DOHH2 (cell line): Measurements from ENCODE around the gene TTI1.

Experiments used
- H3F3A ChIP-seq: fragments of 200-600 bp; sonication (generic), shearing (Covaris generic); 2 replicates; pipeline ENCODE4 v1.6.0; 2016; ENCODE audit warnings: antibody characterized with exemption, mild to moderate bottlenecking; ENCODE audit not compliant: control insufficient read depth, insufficient read depth
- H3K27ac ChIP-seq: fragments of 200-600 bp; sonication (generic); 2 replicates; pipeline ENCODE4 v1.5.1; 2014; ENCODE audit warnings: low read depth, mild to moderate bottlenecking, low read length, moderate library complexity
- H3K27me3 ChIP-seq: fragments of 200-600 bp; sonication (generic); 2 replicates; pipeline ENCODE4 v1.6.1; 2014; ENCODE audit warnings: mild to moderate bottlenecking, low read length, mixed read lengths; ENCODE audit not compliant: control insufficient read depth
- H3K36me3 ChIP-seq: fragments of 200-600 bp; sonication (generic); 2 replicates; pipeline ENCODE4 v1.6.1; 2014; ENCODE audit warnings: mild to moderate bottlenecking, low read length, moderate library complexity, mixed read lengths; ENCODE audit not compliant: control insufficient read depth
- H3K4me1 ChIP-seq: fragments of 200-600 bp; sonication (generic); 2 replicates; pipeline ENCODE4 v1.6.1; 2014; ENCODE audit warnings: mild to moderate bottlenecking, low read length, mixed read lengths; ENCODE audit not compliant: control insufficient read depth
- H3K4me2 ChIP-seq: fragments of 200-600 bp; sonication (generic); 2 replicates; pipeline ENCODE4 v1.6.0; 2014; ENCODE audit warnings: mild to moderate bottlenecking, low read length, moderate library complexity
- H3K4me3 ChIP-seq: fragments of 200-600 bp; sonication (generic); 2 replicates; pipeline ENCODE4 v1.5.1; 2014; ENCODE audit warnings: mild to moderate bottlenecking, low read length, mixed read lengths
- H3K79me2 ChIP-seq: fragments of 200-600 bp; sonication (generic); 2 replicates; pipeline ENCODE4 v1.6.1; 2014; ENCODE audit warnings: mild to moderate bottlenecking, low read length, mixed read lengths; ENCODE audit not compliant: control insufficient read depth
- H3K9me2 ChIP-seq: fragments of 200-600 bp; sonication (generic); replicated peaks from 2 replicates; pipeline ENCODE4 v1.6.1; 2014; ENCODE audit warnings: mild to moderate bottlenecking, low read length, mixed read lengths; ENCODE audit not compliant: control insufficient read depth
- H3K9me3 ChIP-seq: fragments of 200-600 bp; sonication (generic); 2 replicates; pipeline ENCODE4 v1.6.1; 2014; ENCODE audit warnings: antibody characterized with exemption, low read length, mixed read lengths; ENCODE audit not compliant: control insufficient read depth, insufficient read depth
- H4K20me1 ChIP-seq: fragments of 200-600 bp; sonication (generic); 2 replicates; pipeline ENCODE4 v1.6.0; 2014; ENCODE audit warnings: low read depth, mild to moderate bottlenecking, antibody characterized with exemption, low read length, moderate library complexity; ENCODE audit not compliant: control insufficient read depth, insufficient read depth
- EZH2phosphoT487 ChIP-seq: fragments of 200-600 bp; sonication (generic); IDR thresholded peaks from 2 replicates; pipeline ENCODE4 v1.6.1; 2017; ENCODE audit warnings: borderline replicate concordance, mild to moderate bottlenecking, antibody characterized with exemption, low read length, moderate library complexity, mixed read lengths
- TF ChIP-seq, protein P1 (sequence below): fragments of 200-600 bp; sonication (generic); IDR thresholded peaks from one replicate; pipeline ENCODE4 v1.5.1; 2014; ENCODE audit warnings: antibody characterized with exemption, mild to moderate bottlenecking, low read depth, low read length; ENCODE audit not compliant: poor library complexity, severe bottlenecking

Gene TTI1

GRCh38 chr20:37997516-37997915 is 35.7 kb downstream of the TTI1 start:
- Histone ChIP-seq H3K4me2 (no peak overlapping the region), H3K27me3 (no peaks in the 10 kb centered on the region), H3F3A (no peaks in the 10 kb centered on the region), H3K9me2 (no peaks in the 10 kb centered on the region), H4K20me1 (peaks cover 9% of the 10 kb centered on the region), H3K36me3 (peaks cover 83% of the 10 kb centered on the region), H3K79me2 (no peaks in the 10 kb centered on the region), H3K27ac (no peak overlapping the region), H3K4me1 (peaks cover 7% of the 10 kb centered on the region), H3K9me3 (no peaks in the 10 kb centered on the region), H3K4me3 (no peak overlapping the region)
- TF ChIP-seq EZH2phosphoT487 = no peak
- TF ChIP-seq, protein P1, sequence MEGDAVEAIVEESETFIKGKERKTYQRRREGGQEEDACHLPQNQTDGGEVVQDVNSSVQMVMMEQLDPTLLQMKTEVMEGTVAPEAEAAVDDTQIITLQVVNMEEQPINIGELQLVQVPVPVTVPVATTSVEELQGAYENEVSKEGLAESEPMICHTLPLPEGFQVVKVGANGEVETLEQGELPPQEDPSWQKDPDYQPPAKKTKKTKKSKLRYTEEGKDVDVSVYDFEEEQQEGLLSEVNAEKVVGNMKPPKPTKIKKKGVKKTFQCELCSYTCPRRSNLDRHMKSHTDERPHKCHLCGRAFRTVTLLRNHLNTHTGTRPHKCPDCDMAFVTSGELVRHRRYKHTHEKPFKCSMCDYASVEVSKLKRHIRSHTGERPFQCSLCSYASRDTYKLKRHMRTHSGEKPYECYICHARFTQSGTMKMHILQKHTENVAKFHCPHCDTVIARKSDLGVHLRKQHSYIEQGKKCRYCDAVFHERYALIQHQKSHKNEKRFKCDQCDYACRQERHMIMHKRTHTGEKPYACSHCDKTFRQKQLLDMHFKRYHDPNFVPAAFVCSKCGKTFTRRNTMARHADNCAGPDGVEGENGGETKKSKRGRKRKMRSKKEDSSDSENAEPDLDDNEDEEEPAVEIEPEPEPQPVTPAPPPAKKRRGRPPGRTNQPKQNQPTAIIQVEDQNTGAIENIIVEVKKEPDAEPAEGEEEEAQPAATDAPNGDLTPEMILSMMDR = no peak

DNA sequence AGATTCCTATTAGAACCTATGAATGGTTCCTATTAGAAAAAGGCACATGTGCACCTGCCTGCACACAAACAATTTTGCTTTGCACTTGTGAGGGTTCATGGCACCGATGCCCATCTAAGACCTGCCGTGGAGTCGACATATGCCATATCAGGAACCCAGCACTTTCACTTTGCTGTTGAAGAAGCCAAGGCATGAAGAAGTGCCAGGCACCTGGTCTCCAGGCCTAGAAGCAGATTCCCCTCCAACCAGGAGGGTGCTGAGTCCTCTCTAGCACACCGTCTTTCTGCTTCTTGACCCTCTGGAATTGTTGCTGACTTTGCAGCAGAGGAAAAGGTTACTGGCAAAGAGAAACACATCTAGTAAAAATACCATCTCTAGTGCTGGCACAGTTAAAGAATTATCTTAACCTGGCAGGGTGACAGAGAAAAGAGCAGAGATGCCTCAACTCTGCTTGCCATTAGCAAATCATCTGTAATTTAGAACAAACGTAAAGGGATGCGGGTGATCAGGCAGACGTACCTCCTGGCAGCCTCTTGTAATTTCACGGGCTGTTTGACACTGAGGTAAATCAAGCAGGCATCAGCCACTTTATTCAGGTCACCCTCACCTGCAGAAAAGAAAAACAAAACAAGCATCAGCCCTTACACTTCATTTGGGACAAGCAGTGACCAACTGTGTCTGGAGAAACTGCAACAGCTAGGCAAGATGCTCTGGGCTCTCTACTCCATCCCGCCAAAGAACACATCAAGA is 37.2 kb downstream of the TTI1 start:
- Histone ChIP-seq H3K79me2 (no peaks in the 10 kb centered on the region), H3K27ac (no peak overlapping the region), H3F3A (no peaks in the 10 kb centered on the region), H4K20me1 (peaks cover 9% of the 10 kb centered on the region), H3K36me3 (peaks cover 83% of the 10 kb centered on the region), H3K4me2 (no peak overlapping the region), H3K4me3 (no peak overlapping the region), H3K27me3 (no peaks in the 10 kb centered on the region), H3K9me2 (no peaks in the 10 kb centered on the region), H3K4me1 (peaks cover 1% of the 10 kb centered on the region), H3K9me3 (no peaks in the 10 kb centered on the region)
- TF ChIP-seq, protein P1 = no peak
- TF ChIP-seq EZH2phosphoT487 = no peak

DNA sequence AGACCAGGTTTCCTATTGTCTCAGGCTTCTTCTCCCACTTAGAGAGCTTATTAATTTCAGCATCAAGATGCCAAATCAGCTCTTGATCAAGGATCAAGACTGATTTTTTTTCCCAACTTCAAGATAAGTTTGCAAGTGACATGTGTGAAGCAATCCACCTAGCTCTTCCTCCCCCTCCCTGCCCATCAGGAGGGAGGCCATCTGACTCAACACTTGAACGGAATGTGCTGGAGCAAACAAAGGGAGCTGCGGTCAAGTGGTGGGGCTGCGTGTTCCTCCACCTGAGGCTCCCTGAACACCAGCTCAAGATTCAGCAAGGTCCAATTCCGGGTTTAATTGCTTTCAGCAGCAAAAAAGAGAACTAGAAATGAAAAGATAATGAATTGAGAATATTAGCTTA is 38.7 kb downstream of the TTI1 start:
- H3K27me3 ChIP-seq = no peaks in the 10 kb centered on the region
- H3K9me2 ChIP-seq = no peaks in the 10 kb centered on the region
- H4K20me1 ChIP-seq = peaks cover 9% of the 10 kb centered on the region
- H3K36me3 ChIP-seq = peaks cover 76% of the 10 kb centered on the region
- peaks cover 10% of the 10 kb centered on the region for H3K4me1 ChIP-seq
- no peaks in the 10 kb centered on the region for H3K79me2 ChIP-seq
- H3F3A ChIP-seq = no peaks in the 10 kb centered on the region
- no peak overlapping the region for H3K4me3 ChIP-seq
- H3K9me3 ChIP-seq = no peaks in the 10 kb centered on the region
- TF ChIP-seq EZH2phosphoT487 = no peak
- TF ChIP-seq, protein P1 = no peak
- H3K4me2 ChIP-seq = no peak overlapping the region
- no peak overlapping the region for H3K27ac ChIP-seq
